SK-N-SH (cell line): ENCODE results near the gene GJA5. TPM values are rescaled to one million over a fixed set of nuclear protein-coding genes. Genes with fewer than 3 reads are reported as not detected.

Experiments
- CTCF ChIA-PET: fragments of 300-600, 350-600 bp; formaldehyde crosslinking; extraction: SDS; loops from one replicate; lab custom pipeline; 2021; lab: Yijun Ruan, JAX
- POLR2A ChIA-PET: fragments of 350-600 bp; sonication (Branson Sonifier 250); formaldehyde crosslinking; extraction: SDS; loops from one replicate; lab custom pipeline; 2020; ENCODE audit warnings: antibody characterized with exemption, inconsistent platforms; lab: Yijun Ruan, JAX
- DNase-seq: peaks from one replicate; pipeline ENCODE4 v3.0.0; 2012
- H2AFZ ChIP-seq: fragments of 200-600 bp; sonication (generic); 2 replicates; pipeline ENCODE4 v1.8.1; 2016; ENCODE audit warnings: antibody characterized with exemption, mild to moderate bottlenecking, low read depth
- H3F3A ChIP-seq: fragments of 200-600 bp; sonication (generic); replicated peaks from 2 replicates; pipeline ENCODE3; 2016; ENCODE audit warnings: antibody characterized with exemption, mild to moderate bottlenecking; ENCODE audit not compliant: insufficient read depth
- H3K27ac ChIP-seq, 2 experiments: fragments of 200-500 bp in 1 of 2; fragments of 200-600 bp in 1 of 2; sonication (Bioruptor generic) in 1 of 2; sonication (generic), shearing (Covaris generic) in 1 of 2; 2 replicates each; pipeline versions ENCODE4 v1.5.1 to v1.6.1; 2014 to 2016; ENCODE audit warnings: low read depth in 2 of 2, inconsistent platforms in 1 of 2, low read length in 1 of 2, mild to moderate bottlenecking in 1 of 2, mixed read lengths in 1 of 2
- H3K27me3 ChIP-seq: fragments of 200-600 bp; sonication (generic), shearing (Covaris generic); 2 replicates; pipeline ENCODE4 v1.6.1; 2016; ENCODE audit warnings: mixed run types; ENCODE audit not compliant: insufficient read depth
- H3K36me3 ChIP-seq, 2 experiments: fragments of 200-500 bp in 1 of 2; fragments of 200-600 bp in 1 of 2; sonication (Bioruptor generic) in 1 of 2; sonication (generic) in 1 of 2; replicated peaks in 1 of 2; 2 replicates each; pipeline versions ENCODE3 to v1.5.1; 2014 to 2016; ENCODE audit warnings: low read length in 1 of 2, mild to moderate bottlenecking in 1 of 2; ENCODE audit not compliant: insufficient read depth in 2 of 2, control insufficient read depth in 1 of 2
- H3K4me1 ChIP-seq, 2 experiments: fragments of 200-500 bp in 1 of 2; fragments of 200-600 bp in 1 of 2; sonication (Bioruptor generic) in 1 of 2; sonication (generic), shearing (Covaris generic) in 1 of 2; 2 replicates each; pipeline versions ENCODE4 v1.5.1 to v1.6.1; 2014 to 2016; ENCODE audit warnings: low read depth in 1 of 2, low read length in 1 of 2, mixed run types in 1 of 2; ENCODE audit not compliant: insufficient read depth in 2 of 2, control insufficient read depth in 1 of 2
- H3K4me2 ChIP-seq: fragments of 200-600 bp; sonication (generic), shearing (Covaris generic); 2 replicates; pipeline ENCODE4 v1.6.1; 2017; ENCODE audit warnings: mixed run types
- H3K4me3 ChIP-seq, 2 experiments: fragments of 200-500 bp in 1 of 2; fragments of 200-600 bp in 1 of 2; sonication (Bioruptor generic) in 1 of 2; sonication (generic), shearing (Covaris generic) in 1 of 2; 2 replicates each; pipeline versions ENCODE4 v1.5.1 to v1.8.1; 2014 to 2016; ENCODE audit warnings: low read depth in 2 of 2, inconsistent platforms in 1 of 2, low read length in 1 of 2, mild to moderate bottlenecking in 1 of 2, mixed read lengths in 1 of 2, moderate library complexity in 1 of 2
- H3K79me2 ChIP-seq: fragments of 200-600 bp; sonication (generic); 2 replicates; pipeline ENCODE4 v1.8.1; 2017; ENCODE audit warnings: mild to moderate bottlenecking; ENCODE audit not compliant: insufficient read depth
- H3K9ac ChIP-seq: fragments of 200-600 bp; sonication (generic); 2 replicates; pipeline ENCODE4 v1.6.1; 2017; ENCODE audit warnings: mixed run types
- H3K9me2 ChIP-seq: fragments of 200-600 bp; sonication (generic); 2 replicates; pipeline ENCODE4 v1.6.1; 2017; ENCODE audit warnings: mixed run types
- H3K9me3 ChIP-seq: fragments of 200-600 bp; sonication (generic); 2 replicates; pipeline ENCODE4 v1.6.1; 2017; ENCODE audit warnings: mixed run types, mild to moderate bottlenecking, moderate library complexity
- H4K20me1 ChIP-seq: fragments of 200-600 bp; sonication (generic); 2 replicates; pipeline ENCODE4 v1.6.1; 2017; ENCODE audit warnings: mild to moderate bottlenecking, mixed run types; ENCODE audit not compliant: insufficient read depth
- CHD2 ChIP-seq: fragments of 150-350 bp; IDR thresholded peaks from 2 replicates; pipeline ENCODE4 v1.6.1; 2018; ENCODE audit warnings: low read length; ENCODE audit not compliant: partially characterized antibody
- ELF1 ChIP-seq: IDR thresholded peaks from 2 replicates; pipeline ENCODE4 v1.4.0; 2012
- EZH2phosphoT487 ChIP-seq: fragments of 200-600 bp; sonication (generic); IDR thresholded peaks from 2 replicates; pipeline ENCODE4 v1.6.1; 2017; ENCODE audit warnings: low read depth, mixed run types, mild to moderate bottlenecking, antibody characterized with exemption, moderate library complexity, borderline replicate concordance
- FOSL2 ChIP-seq: IDR thresholded peaks from 2 replicates; pipeline ENCODE4 v1.4.0; 2012; ENCODE audit warnings: low read depth, mild to moderate bottlenecking, moderate library complexity, borderline replicate concordance
- JUND ChIP-seq: IDR thresholded peaks from 2 replicates; pipeline ENCODE4 v1.4.0; 2012
- NFIC ChIP-seq: IDR thresholded peaks from 2 replicates; pipeline ENCODE4 v1.4.0; 2012; ENCODE audit warnings: borderline replicate concordance
- POLR2AphosphoS5 ChIP-seq: IDR thresholded peaks from 2 replicates; pipeline ENCODE4 v1.6.1; 2012; ENCODE audit warnings: low read depth, low read length
- RAD21 ChIP-seq: IDR thresholded peaks from 2 replicates; pipeline ENCODE4 v1.6.1; 2012; ENCODE audit warnings: mild to moderate bottlenecking, low read length
- RCOR1 ChIP-seq: fragments of 150-350 bp; IDR thresholded peaks from 2 replicates; pipeline ENCODE4 v1.6.1; 2017; ENCODE audit warnings: antibody characterized with exemption, low read length
- SIN3A ChIP-seq: IDR thresholded peaks from 2 replicates; pipeline ENCODE4 v1.6.1; 2012; ENCODE audit warnings: low read depth, mild to moderate bottlenecking, low read length, moderate library complexity, borderline replicate concordance
- SMC3 ChIP-seq: IDR thresholded peaks from 2 replicates; pipeline ENCODE4 v1.6.1; 2012; ENCODE audit warnings: low read depth, low read length, improper control_type of control experiment
- TCF12 ChIP-seq: IDR thresholded peaks from 2 replicates; pipeline ENCODE4 v1.4.0; 2012
- TEAD4 ChIP-seq: IDR thresholded peaks from 2 replicates; pipeline ENCODE4 v1.4.0; 2012; ENCODE audit warnings: mild to moderate bottlenecking, borderline replicate concordance; ENCODE audit not compliant: insufficient read depth
- YY1 ChIP-seq: IDR thresholded peaks from 2 replicates; pipeline ENCODE4 v1.4.0; 2012; ENCODE audit warnings: low read depth, mild to moderate bottlenecking
- ZBTB33 ChIP-seq: IDR thresholded peaks from 2 replicates; pipeline ENCODE4 v1.4.0; 2012; ENCODE audit warnings: low read depth, borderline replicate concordance
- WGBS: methylation state at CpG from one replicate; pipeline ENCODE4 v1.1.6; 2017; ENCODE audit warnings: low lambda C conversion rate; 5-methylcytosine and 5-hydroxymethylcytosine counted together
- polyA plus RNA-seq, 3 experiments: library from polyadenylated mRNA; depleted of rRNA; stranded (reverse); fragments of >200 nt; gene quantifications; 2 replicates each; pipeline ENCODE4 v1.2.3, GENCODE V29; 2012
- TF ChIP-seq, protein P1 (sequence below): IDR thresholded peaks from 2 replicates; pipeline ENCODE4 v1.4.0; 2012; ENCODE audit warnings: low read depth
- TF ChIP-seq, protein P2 (sequence below): fragments of 150-350 bp; IDR thresholded peaks from 2 replicates; pipeline ENCODE4 v1.6.1; 2016; ENCODE audit warnings: mild to moderate bottlenecking, low read depth, low read length
- TF ChIP-seq, protein P3 (sequence below): fragments of 150-350 bp; IDR thresholded peaks from 2 replicates; pipeline ENCODE4 v1.6.1; 2017; ENCODE audit warnings: antibody characterized with exemption, low read length, low read depth, borderline replicate concordance
- TF ChIP-seq, protein P4 (sequence below): IDR thresholded peaks from 2 replicates; pipeline ENCODE4; 2012
- TF ChIP-seq, protein P5 (sequence below): fragments of 200-600 bp; sonication (generic); IDR thresholded peaks from 2 replicates; pipeline ENCODE4 v1.6.1; 2017; ENCODE audit warnings: antibody characterized with exemption, mild to moderate bottlenecking, moderate library complexity

The GJA5 gene
- polyA plus RNA-seq, 1 of the 3 experiments (the other 2 are of a cell fraction), result not detected

- no peak overlapping the region for H3K27ac ChIP-seq
- peaks cover 8% of the 10 kb centered on the region; the same call in 1 of the 2 replicates for H3K27me3 ChIP-seq
- no peak for TF ChIP-seq SMC3
- no peak for TF ChIP-seq POLR2AphosphoS5
- no peak for TF ChIP-seq ZBTB33
- no peak for TF ChIP-seq TEAD4
- TF ChIP-seq, protein P1, sequence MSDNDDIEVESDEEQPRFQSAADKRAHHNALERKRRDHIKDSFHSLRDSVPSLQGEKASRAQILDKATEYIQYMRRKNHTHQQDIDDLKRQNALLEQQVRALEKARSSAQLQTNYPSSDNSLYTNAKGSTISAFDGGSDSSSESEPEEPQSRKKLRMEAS, result no peak
- no peak for TF ChIP-seq FOSL2
- no peak for TF ChIP-seq TCF12
- TF ChIP-seq, protein P2, sequence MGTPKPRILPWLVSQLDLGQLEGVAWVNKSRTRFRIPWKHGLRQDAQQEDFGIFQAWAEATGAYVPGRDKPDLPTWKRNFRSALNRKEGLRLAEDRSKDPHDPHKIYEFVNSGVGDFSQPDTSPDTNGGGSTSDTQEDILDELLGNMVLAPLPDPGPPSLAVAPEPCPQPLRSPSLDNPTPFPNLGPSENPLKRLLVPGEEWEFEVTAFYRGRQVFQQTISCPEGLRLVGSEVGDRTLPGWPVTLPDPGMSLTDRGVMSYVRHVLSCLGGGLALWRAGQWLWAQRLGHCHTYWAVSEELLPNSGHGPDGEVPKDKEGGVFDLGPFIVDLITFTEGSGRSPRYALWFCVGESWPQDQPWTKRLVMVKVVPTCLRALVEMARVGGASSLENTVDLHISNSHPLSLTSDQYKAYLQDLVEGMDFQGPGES, result no peak
- no peak for TF ChIP-seq RCOR1
- TF ChIP-seq RAD21, result no peak
- no peak for TF ChIP-seq YY1
- H3K4me1 ChIP-seq, result no peaks in the 10 kb centered on the region
- no peaks in the 10 kb centered on the region for H3K36me3 ChIP-seq
- H3K4me3 ChIP-seq, result no peak overlapping the region
- ChIA-PET CTCF (interaction anchor here (1.2 to 3.5 kb wide), 2 partner anchors 21 to 167 kb away, joined by 3 to 23 read pairs; no protein-coding TSS in a partner anchor), POLR2A (no interaction called here)
- no peak overlapping the region for H3K4me2 ChIP-seq
- H3K9me3 ChIP-seq, result no peaks in the 10 kb centered on the region
- H4K20me1 ChIP-seq, result no peaks in the 10 kb centered on the region
- no peak overlapping the region for H2AFZ ChIP-seq
- DNase-seq, result no peak
- H3K9me2 ChIP-seq, result no peaks in the 10 kb centered on the region
- H3K79me2 ChIP-seq, result no peaks in the 10 kb centered on the region
- H3K9ac ChIP-seq, result no peak overlapping the region
- H3F3A ChIP-seq, result no peaks in the 10 kb centered on the region
- 0% methylated on average over 3 of the region's 3 CpGs for WGBS
Observed at GRCh38 chr1:147725685-147726084, 34.7 kb downstream of the GJA5 start.

DNA sequence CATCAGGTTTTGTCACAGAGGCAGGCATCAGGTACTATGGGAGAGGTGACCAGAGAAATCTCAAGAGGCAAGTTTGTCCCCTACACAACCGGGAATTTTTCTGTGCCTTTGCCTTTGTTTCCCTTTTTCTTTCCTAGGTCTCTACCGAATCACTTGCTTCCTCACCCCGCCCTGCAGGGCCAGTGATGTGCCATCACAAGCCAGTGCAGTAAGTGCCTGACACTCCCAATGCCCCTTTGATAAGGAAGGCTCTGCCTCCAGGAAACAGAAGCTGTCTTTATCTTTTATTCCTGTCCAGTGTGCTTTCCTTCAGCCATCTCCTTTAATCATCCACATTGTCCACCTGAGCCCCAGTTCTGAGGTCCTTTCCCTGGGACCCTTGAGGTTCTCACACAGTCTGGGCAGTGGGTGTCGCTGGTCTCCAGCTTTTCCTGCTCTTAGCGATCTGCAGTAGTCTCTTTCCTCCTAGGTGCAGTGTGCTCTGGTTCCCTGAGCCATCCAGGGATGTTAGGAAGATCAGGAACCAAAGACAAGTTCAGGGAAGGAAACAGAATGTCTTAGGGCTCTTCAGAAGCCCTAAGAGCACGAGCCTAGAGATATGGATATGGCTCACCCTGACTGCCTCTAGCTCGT is 36.6 kb downstream of the GJA5 start:
- H3K27ac ChIP-seq, result no peak overlapping the region
- POLR2A ChIA-PET, result no interaction called here
- H3K9me2 ChIP-seq, result no peaks in the 10 kb centered on the region
- H3K4me2 ChIP-seq, result no peak overlapping the region
- no peaks in the 10 kb centered on the region for H3F3A ChIP-seq
- WGBS, result 1% methylated on average over 7 of the region's 7 CpGs
- DNase-seq, result peak; percentile 14
- H4K20me1 ChIP-seq, result no peaks in the 10 kb centered on the region
- no peak overlapping the region for H3K9ac ChIP-seq
- no peaks in the 10 kb centered on the region for H3K9me3 ChIP-seq
- H3K36me3 ChIP-seq, result no peaks in the 10 kb centered on the region
- H3K79me2 ChIP-seq, result no peaks in the 10 kb centered on the region
- no peaks in the 10 kb centered on the region for H3K4me1 ChIP-seq
- H2AFZ ChIP-seq, result no peak overlapping the region
- no peak overlapping the region for H3K4me3 ChIP-seq
- CTCF ChIA-PET, result interaction anchor here (0.9 to 3.5 kb wide), 4 partner anchors 20 to 169 kb away, joined by 3 to 23 read pairs (median 4); no protein-coding TSS in a partner anchor
- peaks cover 8% of the 10 kb centered on the region; the same call in 1 of the 2 replicates for H3K27me3 ChIP-seq
- TF ChIP-seq, protein P3, sequence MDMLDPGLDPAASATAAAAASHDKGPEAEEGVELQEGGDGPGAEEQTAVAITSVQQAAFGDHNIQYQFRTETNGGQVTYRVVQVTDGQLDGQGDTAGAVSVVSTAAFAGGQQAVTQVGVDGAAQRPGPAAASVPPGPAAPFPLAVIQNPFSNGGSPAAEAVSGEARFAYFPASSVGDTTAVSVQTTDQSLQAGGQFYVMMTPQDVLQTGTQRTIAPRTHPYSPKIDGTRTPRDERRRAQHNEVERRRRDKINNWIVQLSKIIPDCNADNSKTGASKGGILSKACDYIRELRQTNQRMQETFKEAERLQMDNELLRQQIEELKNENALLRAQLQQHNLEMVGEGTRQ, result no peak
- TF ChIP-seq EZH2phosphoT487 (no peak), RAD21 (peak; percentile 61), POLR2AphosphoS5 (no peak), SMC3 (0 out of 2 replicates have a peak, but pooled peaks have one; percentile 9), NFIC (no peak), SIN3A (no peak), TCF12 (no peak), CHD2 (no peak), JUND (no peak), ELF1 (no peak)
- TF ChIP-seq, protein P4, sequence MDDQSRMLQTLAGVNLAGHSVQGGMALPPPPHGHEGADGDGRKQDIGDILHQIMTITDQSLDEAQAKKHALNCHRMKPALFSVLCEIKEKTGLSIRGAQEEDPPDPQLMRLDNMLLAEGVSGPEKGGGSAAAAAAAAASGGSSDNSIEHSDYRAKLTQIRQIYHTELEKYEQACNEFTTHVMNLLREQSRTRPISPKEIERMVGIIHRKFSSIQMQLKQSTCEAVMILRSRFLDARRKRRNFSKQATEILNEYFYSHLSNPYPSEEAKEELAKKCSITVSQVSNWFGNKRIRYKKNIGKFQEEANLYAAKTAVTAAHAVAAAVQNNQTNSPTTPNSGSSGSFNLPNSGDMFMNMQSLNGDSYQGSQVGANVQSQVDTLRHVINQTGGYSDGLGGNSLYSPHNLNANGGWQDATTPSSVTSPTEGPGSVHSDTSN, result no peak
- TF ChIP-seq, protein P5, sequence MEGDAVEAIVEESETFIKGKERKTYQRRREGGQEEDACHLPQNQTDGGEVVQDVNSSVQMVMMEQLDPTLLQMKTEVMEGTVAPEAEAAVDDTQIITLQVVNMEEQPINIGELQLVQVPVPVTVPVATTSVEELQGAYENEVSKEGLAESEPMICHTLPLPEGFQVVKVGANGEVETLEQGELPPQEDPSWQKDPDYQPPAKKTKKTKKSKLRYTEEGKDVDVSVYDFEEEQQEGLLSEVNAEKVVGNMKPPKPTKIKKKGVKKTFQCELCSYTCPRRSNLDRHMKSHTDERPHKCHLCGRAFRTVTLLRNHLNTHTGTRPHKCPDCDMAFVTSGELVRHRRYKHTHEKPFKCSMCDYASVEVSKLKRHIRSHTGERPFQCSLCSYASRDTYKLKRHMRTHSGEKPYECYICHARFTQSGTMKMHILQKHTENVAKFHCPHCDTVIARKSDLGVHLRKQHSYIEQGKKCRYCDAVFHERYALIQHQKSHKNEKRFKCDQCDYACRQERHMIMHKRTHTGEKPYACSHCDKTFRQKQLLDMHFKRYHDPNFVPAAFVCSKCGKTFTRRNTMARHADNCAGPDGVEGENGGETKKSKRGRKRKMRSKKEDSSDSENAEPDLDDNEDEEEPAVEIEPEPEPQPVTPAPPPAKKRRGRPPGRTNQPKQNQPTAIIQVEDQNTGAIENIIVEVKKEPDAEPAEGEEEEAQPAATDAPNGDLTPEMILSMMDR, result peak; percentile 35
